Ishikawa (cell line): ENCODE measurements around the gene MZB1.

Source experiments
- CEBPB ChIP-seq: IDR thresholded peaks from 2 replicates; pipeline ENCODE4 v1.6.1; 2012
- CREB1 ChIP-seq: IDR thresholded peaks from 2 replicates; pipeline ENCODE4 v1.6.1; 2012; ENCODE audit warnings: low read depth
- EGR1 ChIP-seq: IDR thresholded peaks from 2 replicates; pipeline ENCODE4 v1.6.1; 2012
- EP300 ChIP-seq: IDR thresholded peaks from 2 replicates; pipeline ENCODE4 v1.6.1; 2012; ENCODE audit warnings: borderline replicate concordance
- FOXM1 ChIP-seq: IDR thresholded peaks from 2 replicates; pipeline ENCODE4 v1.6.1; 2012; ENCODE audit warnings: low read depth, borderline replicate concordance
- MAX ChIP-seq: IDR thresholded peaks from 2 replicates; pipeline ENCODE4 v1.6.1; 2012
- NFIC ChIP-seq: IDR thresholded peaks from 2 replicates; pipeline ENCODE4 v1.6.1; 2012
- RAD21 ChIP-seq: IDR thresholded peaks from 2 replicates; pipeline ENCODE4 v1.6.1; 2012; ENCODE audit warnings: low read depth
- REST ChIP-seq: IDR thresholded peaks from 2 replicates; pipeline ENCODE4 v1.6.1; 2012; ENCODE audit warnings: low read depth, mild to moderate bottlenecking
- TAF1 ChIP-seq: IDR thresholded peaks from 2 replicates; pipeline ENCODE4 v1.6.1; 2012; ENCODE audit warnings: low read depth, mild to moderate bottlenecking
- TCF12 ChIP-seq: IDR thresholded peaks from 2 replicates; pipeline ENCODE4 v1.6.1; 2012; ENCODE audit warnings: low read depth
- TEAD4 ChIP-seq: IDR thresholded peaks from 2 replicates; pipeline ENCODE4 v1.6.1; 2012
- USF1 ChIP-seq: IDR thresholded peaks from 2 replicates; pipeline ENCODE4 v1.6.1; 2012
- YY1 ChIP-seq: IDR thresholded peaks from 2 replicates; pipeline ENCODE4 v1.6.1; 2012; ENCODE audit warnings: low read depth
- ZBTB7A ChIP-seq: IDR thresholded peaks from 2 replicates; pipeline ENCODE4 v1.6.1; 2012; ENCODE audit warnings: low read depth

MZB1 gene

GRCh38 chr5:139430015-139430414 is 40.3 kb upstream of the MZB1 start:
- TF ChIP-seq TAF1 (no peak), USF1 (no peak)

- TF ChIP-seq ZBTB7A (no peak), EP300 (no peak)
Observed at GRCh38 chr5:139426203-139426885, 36.6 kb upstream of the MZB1 start.

- TF ChIP-seq RAD21 (no peak), TEAD4 (no peak), CREB1 (no peak), NFIC (no peak), TCF12 (no peak), CEBPB (no peak), FOXM1 (no peak), EGR1 (no peak), TAF1 (no peak)
Observed at GRCh38 chr5:139425497-139425896, 35.8 kb upstream of the MZB1 start.

GRCh38 chr5:139422307-139422893 is 32.7 kb upstream of the MZB1 start:
- TF ChIP-seq RAD21 = peak; percentile 98
- no peak for TF ChIP-seq REST
- 0 out of 2 replicates have a peak, but pooled peaks have one; percentile 20 for TF ChIP-seq FOXM1

GRCh38 chr5:139419226-139420192 is 29.8 kb upstream of the MZB1 start:
- TF ChIP-seq EGR1 (no peak), USF1 (no peak), ZBTB7A (no peak), MAX (no peak), EP300 (no peak), YY1 (no peak), FOXM1 (no peak), TEAD4 (no peak), RAD21 (no peak), TCF12 (no peak), NFIC (no peak), CREB1 (no peak), CEBPB (no peak), REST (no peak)

GRCh38 chr5:139418793-139419192 is 29.1 kb upstream of the MZB1 start:
- TF ChIP-seq CEBPB (no peak), YY1 (no peak), TEAD4 (no peak), TAF1 (no peak), ZBTB7A (no peak), EP300 (no peak), EGR1 (no peak), MAX (no peak), CREB1 (no peak), REST (no peak), TCF12 (no peak), NFIC (no peak)
